NCI-H345 treated with DMSO at 0.1 percent for 48 hours (cell line): ENCODE measurements around the gene FUT2.
"Not testable (repeated sequence)": the region's sequence is repeated elsewhere in the genome, so short reads cannot be mapped to it uniquely, and the experiment has no call there.

ENCODE experiments used
- DNase-seq: peaks from one replicate; lab custom pipeline; 2025; ENCODE audit not compliant: unreplicated experiment; lab: John Stamatoyannopoulos, UW

Gene FUT2

DNA sequence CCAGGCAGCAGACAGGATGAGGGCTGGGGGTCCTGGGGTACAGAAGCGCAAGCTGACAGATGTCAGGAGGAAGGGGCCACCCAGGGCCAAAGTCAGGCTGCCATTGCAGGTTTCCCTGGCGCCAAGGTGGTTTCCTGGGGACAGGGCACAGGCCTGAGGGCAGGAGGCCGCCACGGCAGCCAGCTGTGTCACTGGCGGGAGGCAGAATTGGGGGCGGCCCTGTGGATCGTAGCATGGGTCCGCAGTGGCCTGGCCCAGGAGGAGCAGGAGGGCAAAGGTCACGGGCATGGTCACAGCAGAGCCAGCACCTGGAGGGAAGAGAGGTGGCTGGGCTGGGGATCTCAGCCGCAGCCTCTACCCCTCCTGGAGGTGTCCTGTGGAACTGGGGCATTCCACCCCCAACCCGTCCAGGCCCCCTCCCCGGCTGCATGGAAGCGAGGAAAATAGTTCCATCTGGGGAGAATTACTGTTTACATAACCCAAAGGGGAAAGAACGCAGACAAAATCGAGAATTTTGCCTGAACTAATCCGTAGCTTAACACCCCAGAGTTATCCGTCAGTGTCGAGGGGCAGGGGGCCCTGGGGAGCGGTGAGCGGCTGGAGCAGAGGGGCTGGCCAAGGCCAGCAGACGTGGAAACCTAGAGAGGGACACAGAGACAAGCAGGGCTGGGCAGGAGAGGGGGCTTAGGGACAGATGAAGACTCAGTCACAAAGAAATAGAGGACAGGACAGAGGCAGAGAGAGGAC is 24.9 kb upstream of the FUT2 start:
- no peak for DNase-seq

DNA sequence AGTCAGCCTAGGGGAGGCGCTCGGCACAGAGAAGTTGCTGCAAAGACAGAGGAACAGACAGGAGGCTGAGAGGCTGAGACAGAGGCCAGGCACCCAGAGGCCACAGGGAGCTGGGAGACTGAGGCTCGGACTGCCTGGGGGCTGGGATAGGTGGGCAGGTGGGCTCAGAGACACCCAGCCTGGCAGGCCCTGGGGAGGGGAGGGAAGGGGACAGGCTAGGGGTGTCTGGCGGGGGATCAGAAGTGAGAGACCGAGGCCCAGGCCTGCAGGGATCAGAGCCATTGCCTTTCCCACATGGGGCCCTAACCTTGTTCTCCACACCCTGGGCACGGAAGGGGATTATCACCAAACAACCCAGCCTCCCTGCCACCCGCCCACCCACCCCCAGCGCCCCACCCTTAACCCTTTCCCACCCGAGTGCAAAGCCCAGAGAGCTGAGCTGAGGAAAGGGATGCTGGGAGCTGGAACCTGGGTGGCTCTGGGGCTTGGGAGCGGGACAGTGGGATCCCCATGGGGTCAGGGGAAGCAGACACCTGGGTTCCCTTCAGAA is 24.2 kb upstream of the FUT2 start:
- no peak for DNase-seq

DNA sequence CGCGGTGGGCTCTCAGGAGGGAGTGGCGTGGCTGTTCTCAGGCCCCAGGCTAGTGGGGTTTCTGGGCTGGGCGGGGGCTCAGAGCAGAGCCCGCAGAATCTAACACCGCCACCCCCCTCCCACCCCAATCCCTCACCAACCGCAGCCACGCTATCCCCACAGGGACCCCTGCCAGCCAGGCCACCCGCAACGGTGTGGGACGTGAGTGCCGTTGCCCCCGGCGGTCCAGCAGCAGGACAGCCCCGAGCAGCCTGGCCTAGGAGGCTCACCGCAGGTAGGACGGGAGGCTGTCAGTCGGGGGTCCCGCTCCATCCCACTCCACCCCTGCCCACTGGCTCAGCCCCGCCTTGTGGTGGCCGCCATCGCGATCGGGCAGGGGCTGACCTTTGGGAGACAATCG is 22.8 kb upstream of the FUT2 start, which contains the start of gene NTN5:
NTN5 (minus strand) TSS at position 24 of the 400 bp plus-strand sequence. CDS start 2,031 bp downstream, outside the sequence.
- DNase-seq: no peak

DNA sequence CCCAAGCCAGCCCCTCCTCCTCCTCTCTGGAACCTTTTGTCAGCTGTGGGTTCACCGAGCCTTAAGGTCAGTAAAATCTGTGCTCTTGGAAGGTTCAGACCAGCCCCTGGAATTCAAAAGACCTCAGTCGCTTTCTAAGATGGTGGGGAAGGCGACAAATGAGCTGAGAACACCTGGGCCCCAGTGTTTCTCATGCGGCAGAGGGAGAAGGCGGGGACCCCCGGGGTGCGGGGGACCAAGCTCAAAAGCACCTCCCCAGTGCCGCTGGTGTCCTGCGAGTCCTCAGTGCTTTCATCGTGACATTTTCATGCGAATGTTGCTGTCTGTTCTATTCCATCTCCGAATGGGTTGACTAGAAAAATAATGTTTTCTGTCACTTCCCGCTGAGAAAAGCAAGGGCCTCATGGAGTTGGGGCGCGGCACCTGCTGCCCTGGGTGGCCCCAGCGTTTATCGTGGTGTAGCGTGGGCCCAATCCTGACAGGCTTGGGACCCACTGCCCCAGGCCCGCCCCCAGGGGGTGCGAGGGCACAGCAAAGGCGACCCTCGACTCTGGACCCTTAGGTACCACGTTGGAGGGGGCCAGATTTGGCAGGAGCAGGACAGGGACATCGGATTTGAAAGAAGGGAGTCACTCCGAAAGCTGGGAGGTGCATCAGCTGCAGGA is 22.2 kb upstream of the FUT2 start:
- DNase-seq: no peak

DNA sequence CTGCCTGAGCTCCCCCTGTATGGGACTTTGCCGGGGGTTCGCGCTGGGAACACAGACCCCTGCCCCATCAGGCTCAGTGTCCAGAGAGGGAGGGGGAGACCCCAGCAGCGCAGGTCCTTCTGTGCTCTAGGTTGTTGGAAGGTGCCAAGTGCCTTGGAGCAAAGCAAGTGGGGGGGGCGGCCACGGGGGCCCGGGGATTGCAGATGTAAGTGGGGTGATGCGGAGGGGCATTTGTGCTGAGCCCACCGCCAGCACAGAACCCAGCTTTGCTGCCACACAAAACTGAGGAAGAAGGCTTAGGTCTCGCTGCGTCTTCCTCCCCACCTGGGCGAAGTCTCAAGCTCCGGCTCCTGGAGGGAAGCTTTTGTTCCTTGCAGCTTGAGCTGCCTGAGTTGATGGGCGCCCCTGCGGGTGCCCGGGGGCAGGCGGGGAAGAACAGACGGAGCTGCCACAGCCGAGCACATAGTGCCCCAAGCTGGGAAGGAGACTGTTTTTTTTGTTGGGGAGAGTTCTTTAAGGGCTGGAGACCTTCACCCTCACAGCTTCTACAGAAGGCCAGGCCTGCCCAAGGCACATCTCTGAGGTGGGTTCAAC is 21.5 kb upstream of the FUT2 start:
- DNase-seq: no peak

DNA sequence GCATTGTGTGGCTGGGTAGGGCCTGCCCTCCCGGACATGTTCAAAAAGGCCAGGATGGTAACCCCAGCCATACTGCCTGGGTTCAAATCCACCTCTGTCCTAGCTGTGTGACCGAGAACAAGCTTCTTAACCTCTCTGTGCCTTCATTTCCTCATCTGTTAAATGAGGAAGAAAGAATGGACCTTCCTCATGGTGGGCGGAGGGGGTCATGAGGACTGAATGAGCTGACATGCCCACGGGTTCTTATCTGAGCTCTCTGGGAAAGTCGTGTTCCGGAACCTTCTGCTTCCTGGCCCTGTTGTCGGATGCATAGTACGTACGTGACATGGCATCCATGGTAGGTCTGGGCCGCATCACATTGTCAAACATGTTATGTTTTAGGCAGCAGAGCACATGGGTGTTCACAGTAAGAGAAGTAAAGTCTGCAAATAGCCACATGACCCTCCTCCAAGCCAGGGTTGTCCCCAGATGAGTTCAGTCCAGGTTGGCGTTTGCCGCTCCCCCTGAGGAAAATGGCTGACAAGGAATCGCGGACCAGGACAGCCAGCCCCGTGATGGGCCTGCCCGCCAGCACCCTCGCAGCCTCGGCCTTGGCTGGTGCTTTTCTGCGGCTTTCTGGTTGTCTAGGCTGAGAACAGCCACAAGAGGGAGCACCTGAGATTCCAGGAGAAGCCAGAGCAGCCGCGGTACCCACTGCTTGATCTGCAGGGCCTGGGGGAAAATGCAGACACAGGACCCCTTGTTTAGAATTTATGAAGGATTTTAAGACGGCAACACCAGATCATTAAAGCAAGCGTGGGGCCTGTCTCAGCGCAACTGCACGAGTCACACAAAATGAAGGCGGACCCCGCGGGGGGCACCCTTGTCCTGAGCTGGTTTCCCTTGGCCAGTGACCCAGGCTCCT is 20.6 kb upstream of the FUT2 start:
- DNase-seq: peak; percentile 52

DNA sequence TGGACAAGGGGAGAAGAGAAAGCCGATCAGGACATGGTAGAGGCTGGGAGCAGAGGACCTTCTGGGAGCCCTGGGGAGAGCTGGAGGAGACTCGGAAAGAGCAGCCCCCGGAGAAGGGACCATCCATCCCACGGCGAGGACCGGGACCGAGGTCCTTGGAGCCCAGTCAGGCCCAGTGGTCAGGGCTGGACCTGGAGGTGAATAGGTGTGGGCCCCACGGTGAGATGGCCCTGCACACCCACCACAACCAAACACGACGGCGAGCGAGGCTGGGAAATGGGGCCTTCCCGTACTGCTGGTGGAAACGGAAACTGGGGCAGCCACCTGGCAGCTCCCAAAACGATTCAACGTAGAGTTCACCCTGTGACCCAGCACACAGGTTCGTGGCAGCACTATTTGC is 19.3 kb upstream of the FUT2 start:
- no peak for DNase-seq

DNA sequence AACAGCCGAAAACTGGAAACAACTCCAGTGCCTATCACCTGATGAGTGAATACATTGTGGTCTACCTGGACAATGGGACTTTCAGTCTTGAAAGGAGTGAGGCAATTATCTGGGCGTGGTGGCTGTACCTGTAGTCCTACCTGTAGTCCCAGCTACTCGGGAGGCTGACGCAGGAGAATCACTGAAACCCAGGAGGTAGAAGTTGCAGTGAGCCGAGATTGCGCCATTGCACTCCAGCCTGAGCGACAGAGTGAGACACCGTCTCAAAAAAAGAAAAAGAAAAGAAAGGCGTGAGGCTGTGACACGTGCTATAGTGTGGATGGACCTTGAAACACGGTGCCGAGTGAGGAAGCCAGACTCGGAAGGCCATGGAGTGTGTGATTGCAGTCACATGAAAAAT is 18.9 kb upstream of the FUT2 start:
- DNase-seq: no peak

DNA sequence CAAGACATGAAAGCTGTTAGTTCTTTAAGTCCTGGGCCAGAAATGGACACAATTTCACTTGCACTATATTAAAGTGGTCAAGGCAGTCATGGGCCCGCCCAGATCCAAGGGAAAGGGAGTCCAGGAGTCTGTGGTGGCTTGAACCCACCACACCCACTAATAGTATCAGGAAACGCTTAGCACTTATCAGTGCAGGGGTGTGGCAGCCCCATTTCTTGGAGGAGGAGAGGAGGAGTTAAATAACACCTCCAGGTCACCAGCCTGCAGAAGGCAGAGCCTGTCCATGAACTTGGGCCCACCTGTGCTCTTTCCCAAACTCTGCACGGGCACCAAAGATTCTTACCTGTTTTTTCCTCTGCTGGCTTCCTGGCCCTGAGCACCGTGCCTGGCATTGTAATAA is 17.6 kb upstream of the FUT2 start:
- no peak for DNase-seq

DNA sequence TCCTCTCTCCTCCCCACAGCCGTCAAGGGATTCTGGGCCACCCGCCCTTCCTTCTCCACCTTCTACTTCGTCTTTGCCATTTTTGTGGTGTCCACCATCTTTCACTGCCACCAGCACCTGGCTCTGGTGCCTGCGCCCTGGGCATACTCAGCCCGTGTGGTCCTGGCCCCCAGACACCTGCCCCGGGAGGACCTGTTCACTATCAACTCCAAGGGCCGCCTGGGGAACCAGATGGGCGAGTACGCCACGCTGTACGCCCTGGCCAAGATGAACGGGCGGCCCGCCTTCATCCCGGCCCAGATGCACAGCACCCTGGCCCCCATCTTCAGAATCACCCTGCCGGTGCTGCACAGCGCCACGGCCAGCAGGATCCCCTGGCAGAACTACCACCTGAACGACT is 15.8 kb upstream of the FUT2 start:
- not testable (repeated sequence) for DNase-seq

DNA sequence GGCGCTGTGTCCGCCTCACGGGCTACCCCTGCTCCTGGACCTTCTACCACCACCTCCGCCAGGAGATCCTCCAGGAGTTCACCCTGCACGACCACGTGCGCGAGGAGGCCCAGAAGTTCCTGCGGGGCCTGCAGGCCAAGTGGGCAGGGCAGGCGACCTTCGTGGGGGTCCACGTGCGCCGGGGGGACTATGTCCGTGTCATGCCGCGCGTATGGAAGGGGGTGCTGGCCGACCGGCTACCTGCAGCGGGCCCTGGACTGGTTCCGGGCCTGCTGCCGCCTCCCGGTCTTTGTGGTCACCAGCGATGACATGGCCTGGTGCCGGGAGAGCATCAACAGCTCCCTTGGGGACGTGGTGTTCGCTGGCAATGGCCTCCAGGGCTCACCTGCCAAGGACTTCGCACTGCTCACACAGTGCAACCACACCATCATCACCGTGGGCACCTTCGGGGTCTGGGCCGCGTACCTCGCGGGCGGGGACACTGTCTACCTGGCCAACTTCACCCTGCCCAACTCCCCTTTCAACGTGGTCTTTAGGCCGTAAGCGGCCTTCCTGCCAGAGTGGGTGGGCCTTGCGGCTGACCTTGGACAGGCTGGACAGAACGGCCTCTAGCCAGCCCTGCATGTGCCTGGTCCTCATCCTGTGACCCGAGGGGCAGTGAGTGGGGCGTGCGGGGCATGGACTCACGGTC is 15.2 kb upstream of the FUT2 start:
- DNase-seq: no peak

DNA sequence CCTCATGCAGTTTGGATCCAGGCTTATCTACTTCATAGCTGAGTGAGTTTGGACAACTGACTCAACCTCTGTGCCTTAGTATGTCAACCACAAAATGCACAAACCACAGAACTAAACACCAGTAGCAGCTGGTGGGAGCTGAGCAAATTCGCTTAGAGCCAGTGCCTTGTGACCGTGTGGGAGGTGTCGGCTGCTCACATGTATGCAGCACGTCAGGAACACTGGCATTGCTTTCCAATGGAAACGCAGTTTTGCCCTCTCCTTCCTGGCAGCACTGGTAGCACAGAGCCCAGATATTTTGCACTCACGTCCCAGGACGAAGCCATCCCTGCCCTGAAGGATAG is 14.7 kb upstream of the FUT2 start:
- DNase-seq: no peak

DNA sequence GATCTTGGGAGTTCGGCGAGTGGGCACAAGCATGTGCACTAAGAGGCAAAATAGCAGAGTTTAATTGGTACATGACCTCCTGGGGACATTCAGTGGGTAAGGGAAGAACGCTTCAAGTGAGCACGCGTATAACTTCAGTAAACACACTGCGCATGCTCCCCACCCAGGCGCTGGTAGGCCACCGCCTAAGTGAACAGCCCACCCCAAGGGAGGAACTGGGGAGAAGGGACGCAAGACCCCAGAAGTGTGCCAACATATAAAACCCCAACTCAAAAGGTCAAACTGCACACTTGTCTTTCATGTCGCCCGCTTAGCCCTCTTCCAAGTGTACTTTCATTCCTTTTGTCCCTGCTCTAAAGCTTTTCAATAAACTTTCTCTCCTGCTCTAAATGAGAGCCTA is 12.4 kb upstream of the FUT2 start:
- DNase-seq: no peak

DNA sequence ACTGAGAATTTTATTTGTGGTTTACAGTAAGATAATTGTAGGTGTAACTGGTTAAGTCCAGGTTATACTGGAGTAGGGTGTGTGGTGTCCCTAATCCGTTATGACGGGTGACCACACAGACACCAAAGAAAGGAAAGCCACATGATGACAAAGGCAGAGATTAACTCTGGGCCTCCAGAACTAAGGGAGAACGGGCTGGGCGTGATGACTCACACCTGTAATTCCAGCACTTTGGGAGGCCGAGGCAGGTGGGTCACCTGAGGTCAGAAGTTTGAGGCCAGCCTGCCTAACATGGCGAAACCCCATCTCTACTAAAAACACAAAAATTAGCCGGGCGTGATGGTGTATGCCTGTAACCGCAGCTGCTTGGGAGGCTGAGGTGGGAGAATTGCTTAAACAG is 10.2 kb upstream of the FUT2 start:
- DNase-seq: no peak

DNA sequence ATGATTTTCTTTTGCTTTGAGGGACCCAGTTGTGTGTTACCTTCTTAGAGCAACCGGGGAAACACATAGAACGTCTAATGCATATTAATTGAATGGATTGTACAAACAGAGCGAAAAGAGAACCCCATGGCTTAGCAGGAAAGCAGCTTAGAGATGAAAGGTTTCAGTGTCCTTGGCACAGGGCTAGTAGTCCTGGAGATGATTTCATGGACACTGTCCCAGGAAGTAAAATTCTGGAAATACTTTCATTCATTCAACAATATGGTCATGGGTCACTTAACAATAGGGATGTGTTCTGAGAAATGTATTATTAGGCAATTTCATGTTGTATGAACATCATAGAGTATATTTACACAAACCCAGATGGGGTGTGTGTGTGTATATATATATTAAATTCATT is 9.7 kb upstream of the FUT2 start:
- DNase-seq: peak; percentile 14

DNA sequence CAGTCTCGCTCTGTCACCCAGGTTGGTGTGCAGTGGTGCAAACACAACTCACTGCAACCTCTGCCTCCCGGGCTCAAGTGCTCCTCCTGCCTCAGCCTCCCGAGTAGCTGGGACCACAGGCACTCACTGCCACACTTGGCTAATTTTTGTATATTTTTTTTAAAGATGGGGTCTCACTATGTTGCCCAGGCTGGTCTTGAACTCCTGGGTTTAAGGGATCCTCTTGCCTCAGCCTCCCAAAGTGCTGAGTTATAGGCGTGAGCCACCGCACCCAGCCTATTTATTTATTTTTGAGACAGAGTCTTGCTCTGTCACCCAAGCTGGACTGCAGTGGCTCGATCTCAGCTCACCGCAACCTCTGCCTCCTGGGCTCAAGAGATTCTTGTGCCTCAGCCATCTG is 9.1 kb upstream of the FUT2 start:
- not testable (repeated sequence) for DNase-seq

DNA sequence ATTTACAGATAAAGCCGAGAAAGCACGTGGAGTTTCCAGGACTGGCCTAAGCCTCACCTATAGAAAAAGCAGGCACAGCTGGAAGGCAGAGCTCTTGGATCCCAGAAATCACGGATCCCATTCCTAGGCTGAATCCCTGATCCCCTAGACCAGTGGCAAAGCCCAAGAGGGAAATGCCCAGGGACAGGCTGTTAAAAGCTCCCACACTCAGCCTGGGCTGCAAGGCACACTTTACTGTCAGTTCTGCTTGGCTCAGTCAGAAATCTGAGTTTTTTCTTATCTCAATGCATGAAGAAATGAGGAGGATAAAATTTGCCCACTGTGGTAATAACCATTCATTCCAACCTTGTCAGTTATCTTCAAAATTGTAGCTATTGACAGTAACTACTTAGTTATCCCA is 8.0 kb upstream of the FUT2 start:
- no peak for DNase-seq

DNA sequence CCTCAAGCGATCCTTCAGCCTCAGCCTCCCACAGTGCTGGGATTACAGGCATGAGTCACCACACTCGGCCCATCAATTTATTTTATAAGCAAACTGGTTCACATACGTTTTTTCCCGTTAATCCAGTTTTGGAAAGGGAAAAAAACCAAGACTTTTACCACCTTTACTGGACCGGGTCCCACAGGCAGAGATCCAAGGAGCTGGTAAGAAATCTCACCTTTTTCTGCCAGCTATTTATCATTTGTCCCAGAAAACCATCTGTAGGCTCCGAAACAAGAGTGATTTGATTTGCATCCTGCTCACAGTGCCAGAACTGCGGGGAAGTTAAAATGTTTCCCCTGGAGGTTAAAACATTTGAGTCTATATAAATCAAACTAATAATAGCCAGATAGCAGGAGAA is 6.3 kb upstream of the FUT2 start:
- no peak for DNase-seq

DNA sequence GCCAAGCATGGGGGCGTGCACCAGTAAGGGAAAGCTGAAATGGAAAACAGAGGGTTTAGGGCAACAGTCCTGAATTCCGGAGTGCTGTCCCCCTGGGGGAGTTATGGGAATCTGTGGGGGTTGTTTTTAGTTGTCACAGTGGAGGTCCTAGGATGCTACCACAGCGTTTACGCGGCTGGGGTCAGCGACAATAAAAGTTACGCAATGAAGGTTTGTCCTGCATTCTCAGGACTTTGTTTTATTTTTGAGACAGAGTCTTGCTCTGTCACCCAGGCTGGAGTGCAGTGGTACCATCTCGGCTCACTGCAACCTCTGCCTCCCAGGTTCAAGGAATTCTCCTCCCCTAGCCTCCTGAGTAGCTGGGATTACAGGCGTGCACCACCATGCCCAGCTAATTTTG is 2.1 kb upstream of the FUT2 start:
- DNase-seq: not testable (repeated sequence)

DNA sequence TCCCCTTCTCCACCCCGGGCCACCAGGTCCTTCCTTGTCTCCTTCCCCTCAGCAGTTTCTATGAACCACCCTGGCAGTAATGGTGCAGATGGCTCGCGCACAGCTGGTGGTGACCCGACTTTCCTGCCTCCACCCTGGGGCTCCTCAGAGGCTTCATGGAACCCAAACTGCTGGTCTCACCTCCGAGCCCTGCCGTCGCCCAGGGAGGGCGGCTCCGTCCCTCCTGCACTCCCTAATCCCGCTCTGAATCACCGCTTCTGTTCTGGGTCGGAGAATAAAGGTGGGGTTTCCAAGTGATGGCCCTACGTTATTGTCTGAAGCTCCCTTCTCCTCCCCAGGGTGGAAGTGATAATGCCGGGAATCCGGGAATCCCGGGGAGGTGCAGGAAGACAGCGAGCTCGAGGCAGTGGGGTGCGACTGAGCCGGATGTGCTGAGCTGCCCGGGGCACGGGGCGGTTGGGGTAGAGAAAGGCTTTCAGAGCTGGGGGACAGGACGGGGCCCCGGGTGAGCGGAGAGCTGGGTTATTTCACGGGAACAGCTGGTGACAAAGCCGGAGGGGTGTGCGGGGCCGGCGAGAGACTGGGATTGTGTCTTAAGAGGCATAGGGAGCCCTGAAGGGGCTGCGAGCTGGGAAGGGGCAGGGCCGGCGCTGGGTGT is 711 bp downstream of the FUT2 start:
- no peak for DNase-seq
